ENCODE measurements around the gene ZBTB48. TPM values are rescaled to one million over a fixed set of nuclear protein-coding genes. Genes with fewer than 3 reads are reported as not detected.

ZBTB48 gene
- total and polyA plus RNA-seq, 12 donors: 6.8 to 245 (median 31.2) TPM

DNA sequence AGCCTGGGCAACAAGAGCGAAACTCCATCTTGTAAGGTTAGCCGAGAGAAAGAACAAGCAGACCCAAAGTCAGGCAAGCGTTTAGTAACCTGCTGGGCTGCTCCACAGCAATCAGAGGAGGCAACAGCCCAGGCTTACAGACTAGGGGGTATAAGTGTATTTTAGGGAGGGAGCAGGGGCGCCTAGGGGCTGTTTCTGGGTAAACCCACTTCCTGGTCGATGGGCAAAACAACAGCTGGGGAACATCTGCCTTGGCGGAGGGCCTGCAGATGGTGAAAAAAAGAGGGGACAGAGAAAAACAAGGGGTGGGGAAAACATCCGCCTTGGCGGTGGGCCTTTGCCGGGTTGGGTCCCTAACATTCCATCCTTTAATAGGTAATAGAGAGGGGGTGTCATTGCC lies 19.5 kb upstream of the ZBTB48 start:
- no peak overlapping the region for H3K4me3 ChIP-seq
- intact Hi-C loops (cut with DNase I): loop anchor here in 1 of 2 donors (10.0 kb wide), 1 partner anchor 1085 kb away; no protein-coding TSS in a partner anchor
- no peak for DNase-seq
- no peaks in the 10 kb centered on the region for H3K27me3 ChIP-seq
- WGBS, 4 donors: 76 to 79% (median 78%) methylated on average over 9 of the region's 9 CpGs
- no peaks in the 10 kb centered on the region for H3K9me3 ChIP-seq (replicated peaks in 1 of 3)
- H3K27ac ChIP-seq: no peak overlapping the region
- TF ChIP-seq CTCF (IDR thresholded peaks at IDR 0.05) (no peak), POLR2A (IDR thresholded peaks at IDR 0.05) (no peak)
- H3K36me3 ChIP-seq (replicated peaks in 1 of 2): no peaks in the 10 kb centered on the region
- peaks cover 0 to 2% of the 10 kb centered on the region in 2 donors for H3K4me1 ChIP-seq (replicated peaks in 1 of 2)

DNA sequence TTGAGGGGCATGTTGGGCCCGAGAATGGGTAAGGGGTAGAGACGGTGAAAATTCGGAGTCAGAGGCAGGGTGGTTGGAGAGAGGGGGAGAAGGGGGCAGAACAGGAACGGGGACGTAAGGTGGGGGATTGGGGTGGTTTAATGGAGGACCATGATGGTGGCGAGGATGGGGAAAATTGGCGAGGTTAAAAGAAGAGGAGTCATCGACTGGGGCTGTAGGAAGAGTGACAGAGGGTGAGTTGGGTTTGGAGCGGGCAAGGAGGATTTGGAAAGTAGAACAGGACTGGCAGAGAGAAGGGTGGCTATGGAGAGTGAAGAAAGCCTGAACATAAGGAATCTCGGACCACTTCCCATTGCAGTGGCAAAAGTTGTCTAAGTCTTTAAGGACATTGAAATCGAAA lies 10.8 kb upstream of the ZBTB48 start:
- no peak for DNase-seq
- Histone ChIP-seq H3K27me3 (no peaks in the 10 kb centered on the region), H3K4me1 (replicated peaks in 1 of 2) (no peaks in the 10 kb centered on the region), H3K9me3 (replicated peaks in 1 of 3) (no peaks in the 10 kb centered on the region), H3K4me3 (no peak overlapping the region), H3K27ac (no peak overlapping the region), H3K36me3 (replicated peaks in 1 of 2) (no peaks in the 10 kb centered on the region)
- no peak for TF ChIP-seq CTCF (IDR thresholded peaks at IDR 0.05)
- no peak for TF ChIP-seq POLR2A (IDR thresholded peaks at IDR 0.05)
- WGBS, 4 donors: 87 to 93% (median 91%) methylated on average over 11 of the region's 11 CpGs
- intact Hi-C loops (cut with DNase I): loop anchor here in 1 of 2 donors (10.0 kb wide), 1 partner anchor 1076 kb away; no protein-coding TSS in a partner anchor

- no peaks in the 10 kb centered on the region for H3K27me3 ChIP-seq
- H3K4me3 ChIP-seq: no peak overlapping the region
- WGBS, 4 donors: 80 to 85% (median 82%) methylated on average over 3 of the region's 3 CpGs
- intact Hi-C loops (cut with DNase I): no loop called here
- no peaks in the 10 kb centered on the region for H3K9me3 ChIP-seq (replicated peaks in 1 of 3)
- H3K27ac ChIP-seq: no peak overlapping the region
- no peaks in the 10 kb centered on the region for H3K36me3 ChIP-seq (replicated peaks in 1 of 2)
- H3K4me1 ChIP-seq (replicated peaks in 1 of 2): no peaks in the 10 kb centered on the region
- TF ChIP-seq POLR2A (IDR thresholded peaks at IDR 0.05) (no peak), CTCF (IDR thresholded peaks at IDR 0.05) (no peak)
- no peak for DNase-seq
Observed at GRCh38 chr1:6570100-6570499, 9.7 kb upstream of the ZBTB48 start.

- no peak for DNase-seq
- TF ChIP-seq CTCF (IDR thresholded peaks at IDR 0.05) (no peak), POLR2A (IDR thresholded peaks at IDR 0.05) (no peak)
- Histone ChIP-seq H3K27me3 (no peaks in the 10 kb centered on the region), H3K36me3 (replicated peaks in 1 of 2) (no peaks in the 10 kb centered on the region), H3K9me3 (replicated peaks in 1 of 3) (no peaks in the 10 kb centered on the region), H3K4me1 (replicated peaks in 1 of 2) (no peaks in the 10 kb centered on the region), H3K4me3 (no peak overlapping the region), H3K27ac (no peak overlapping the region)
- WGBS, 4 donors: 0 to 82% (median 61%) methylated on average over 1 to 5 of the region's 5 CpGs
- intact Hi-C loops (cut with DNase I): no loop called here
Observed at GRCh38 chr1:6570987-6571386, 8.8 kb upstream of the ZBTB48 start.

All from adrenal gland (tissue), 12 donors.